PFSK-1 (cell line): Measurements from ENCODE around the gene C10orf71.

Experiments used
- FOXP2 ChIP-seq: optimal IDR thresholded peaks from 2 replicates; pipeline ENCODE3; 2011; ENCODE audit warnings: borderline replicate concordance, control low read depth, inconsistent platforms; ENCODE audit not compliant: insufficient read depth; ENCODE audit errors: extremely low read length, extremely low read depth
- POLR2AphosphoS5 ChIP-seq: IDR thresholded peaks from 2 replicates; pipeline ENCODE4 v1.6.1; 2012; ENCODE audit warnings: low read depth, mild to moderate bottlenecking, control low read depth, low read length, moderate library complexity
- SIN3A ChIP-seq: IDR thresholded peaks from 2 replicates; pipeline ENCODE4 v1.6.1; 2012; ENCODE audit warnings: mild to moderate bottlenecking, low read length, moderate library complexity, borderline replicate concordance; ENCODE audit not compliant: insufficient read depth
- TAF1 ChIP-seq: IDR thresholded peaks from 2 replicates; pipeline ENCODE4 v1.6.1; 2012; ENCODE audit warnings: low read length, control low read depth, borderline replicate concordance; ENCODE audit not compliant: insufficient read depth
- TF ChIP-seq, protein P1 (sequence below), 2 experiments: IDR thresholded peaks; 2 replicates each; pipeline versions ENCODE4 v1.6.1 to v1.8.0; 2011 to 2012; ENCODE audit warnings: low read depth in 2 of 2, low read length in 2 of 2, control low read depth in 1 of 2, inconsistent platforms in 1 of 2, mild to moderate bottlenecking in 1 of 2, moderate library complexity in 1 of 2; ENCODE audit not compliant: insufficient read depth in 1 of 2

Gene C10orf71

DNA sequence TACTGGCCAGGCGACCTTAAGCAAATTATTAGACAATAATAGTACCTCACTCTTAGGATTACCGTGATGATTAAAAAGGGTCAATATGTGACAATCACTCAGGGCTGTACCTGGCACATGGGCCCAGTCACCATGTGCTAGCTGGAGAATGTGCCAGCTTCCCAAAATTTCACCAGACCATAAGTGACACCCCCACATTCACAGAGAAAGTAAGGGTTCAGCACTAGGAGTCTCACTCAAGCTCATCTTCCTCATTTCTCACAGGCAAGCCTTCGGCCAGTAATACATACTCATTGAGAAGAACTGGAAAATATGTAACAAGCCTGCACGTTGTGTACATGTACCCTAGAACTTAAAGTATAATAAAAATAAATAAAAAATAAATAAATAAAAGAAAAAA lies 22.4 kb upstream of the C10orf71 start:
- TF ChIP-seq, protein P1, sequence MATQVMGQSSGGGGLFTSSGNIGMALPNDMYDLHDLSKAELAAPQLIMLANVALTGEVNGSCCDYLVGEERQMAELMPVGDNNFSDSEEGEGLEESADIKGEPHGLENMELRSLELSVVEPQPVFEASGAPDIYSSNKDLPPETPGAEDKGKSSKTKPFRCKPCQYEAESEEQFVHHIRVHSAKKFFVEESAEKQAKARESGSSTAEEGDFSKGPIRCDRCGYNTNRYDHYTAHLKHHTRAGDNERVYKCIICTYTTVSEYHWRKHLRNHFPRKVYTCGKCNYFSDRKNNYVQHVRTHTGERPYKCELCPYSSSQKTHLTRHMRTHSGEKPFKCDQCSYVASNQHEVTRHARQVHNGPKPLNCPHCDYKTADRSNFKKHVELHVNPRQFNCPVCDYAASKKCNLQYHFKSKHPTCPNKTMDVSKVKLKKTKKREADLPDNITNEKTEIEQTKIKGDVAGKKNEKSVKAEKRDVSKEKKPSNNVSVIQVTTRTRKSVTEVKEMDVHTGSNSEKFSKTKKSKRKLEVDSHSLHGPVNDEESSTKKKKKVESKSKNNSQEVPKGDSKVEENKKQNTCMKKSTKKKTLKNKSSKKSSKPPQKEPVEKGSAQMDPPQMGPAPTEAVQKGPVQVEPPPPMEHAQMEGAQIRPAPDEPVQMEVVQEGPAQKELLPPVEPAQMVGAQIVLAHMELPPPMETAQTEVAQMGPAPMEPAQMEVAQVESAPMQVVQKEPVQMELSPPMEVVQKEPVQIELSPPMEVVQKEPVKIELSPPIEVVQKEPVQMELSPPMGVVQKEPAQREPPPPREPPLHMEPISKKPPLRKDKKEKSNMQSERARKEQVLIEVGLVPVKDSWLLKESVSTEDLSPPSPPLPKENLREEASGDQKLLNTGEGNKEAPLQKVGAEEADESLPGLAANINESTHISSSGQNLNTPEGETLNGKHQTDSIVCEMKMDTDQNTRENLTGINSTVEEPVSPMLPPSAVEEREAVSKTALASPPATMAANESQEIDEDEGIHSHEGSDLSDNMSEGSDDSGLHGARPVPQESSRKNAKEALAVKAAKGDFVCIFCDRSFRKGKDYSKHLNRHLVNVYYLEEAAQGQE (IDR thresholded peaks at IDR 0.05; ENCODE audit: insufficient read depth in 1 of 2, low read depth in 2 of 2, low read length in 2 of 2) = no peak
- TF ChIP-seq SIN3A (no peak), POLR2AphosphoS5 (no peak), TAF1 (no peak), FOXP2 (no peak)

DNA sequence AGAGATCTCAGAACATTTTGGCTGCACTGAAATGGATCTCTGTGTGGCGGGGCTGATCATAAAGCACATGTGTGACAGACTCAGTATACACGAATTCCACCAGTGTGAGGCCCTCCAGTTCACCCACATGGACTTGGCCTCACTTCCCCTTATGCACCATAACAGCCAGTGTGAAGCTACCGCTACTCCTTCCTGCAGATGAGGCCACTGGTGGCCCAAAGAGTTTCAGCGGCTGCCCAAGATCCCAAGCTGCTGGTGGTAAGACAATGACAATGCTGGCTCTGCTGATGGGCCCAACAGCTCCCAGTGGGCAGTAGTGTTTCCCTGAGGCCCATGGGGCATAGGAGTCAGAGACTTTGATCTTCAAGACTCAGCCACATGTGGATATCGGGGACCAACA lies 21.0 kb upstream of the C10orf71 start:
- TF ChIP-seq POLR2AphosphoS5 (no peak), SIN3A (no peak), FOXP2 (no peak), TAF1 (no peak)
- TF ChIP-seq, protein P1 (IDR thresholded peaks at IDR 0.05; ENCODE audit: insufficient read depth in 1 of 2, low read depth in 2 of 2, low read length in 2 of 2) = no peak

DNA sequence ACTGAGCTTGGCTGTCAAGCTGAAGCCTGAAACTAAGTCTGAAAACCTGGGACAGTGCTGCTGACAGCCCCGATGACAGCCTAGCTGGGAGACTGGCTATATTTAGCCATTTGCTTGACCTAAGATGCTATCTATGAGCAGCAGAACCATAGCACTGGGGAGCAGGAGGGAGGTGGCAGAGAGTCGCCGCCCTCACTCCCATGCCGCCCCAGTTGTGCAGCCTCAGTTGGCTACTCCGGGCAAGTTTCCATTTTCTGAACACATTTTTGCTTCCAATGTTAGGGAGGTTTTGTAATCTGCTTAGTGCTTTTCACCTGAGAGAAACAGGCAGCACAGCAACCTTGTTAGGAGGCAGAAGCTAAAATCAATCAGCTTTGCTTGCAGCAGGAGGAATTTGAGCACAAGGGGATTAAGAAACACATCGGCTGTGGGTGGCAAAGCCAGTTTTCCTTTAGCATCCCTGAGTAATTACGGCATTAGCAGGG lies 20.4 kb upstream of the C10orf71 start:
- TF ChIP-seq TAF1 = no peak
- TF ChIP-seq, protein P1 (IDR thresholded peaks at IDR 0.05; ENCODE audit: insufficient read depth in 1 of 2, low read depth in 2 of 2, low read length in 2 of 2) = no peak
- no peak for TF ChIP-seq POLR2AphosphoS5
- TF ChIP-seq SIN3A = no peak
- TF ChIP-seq FOXP2 = no peak

DNA sequence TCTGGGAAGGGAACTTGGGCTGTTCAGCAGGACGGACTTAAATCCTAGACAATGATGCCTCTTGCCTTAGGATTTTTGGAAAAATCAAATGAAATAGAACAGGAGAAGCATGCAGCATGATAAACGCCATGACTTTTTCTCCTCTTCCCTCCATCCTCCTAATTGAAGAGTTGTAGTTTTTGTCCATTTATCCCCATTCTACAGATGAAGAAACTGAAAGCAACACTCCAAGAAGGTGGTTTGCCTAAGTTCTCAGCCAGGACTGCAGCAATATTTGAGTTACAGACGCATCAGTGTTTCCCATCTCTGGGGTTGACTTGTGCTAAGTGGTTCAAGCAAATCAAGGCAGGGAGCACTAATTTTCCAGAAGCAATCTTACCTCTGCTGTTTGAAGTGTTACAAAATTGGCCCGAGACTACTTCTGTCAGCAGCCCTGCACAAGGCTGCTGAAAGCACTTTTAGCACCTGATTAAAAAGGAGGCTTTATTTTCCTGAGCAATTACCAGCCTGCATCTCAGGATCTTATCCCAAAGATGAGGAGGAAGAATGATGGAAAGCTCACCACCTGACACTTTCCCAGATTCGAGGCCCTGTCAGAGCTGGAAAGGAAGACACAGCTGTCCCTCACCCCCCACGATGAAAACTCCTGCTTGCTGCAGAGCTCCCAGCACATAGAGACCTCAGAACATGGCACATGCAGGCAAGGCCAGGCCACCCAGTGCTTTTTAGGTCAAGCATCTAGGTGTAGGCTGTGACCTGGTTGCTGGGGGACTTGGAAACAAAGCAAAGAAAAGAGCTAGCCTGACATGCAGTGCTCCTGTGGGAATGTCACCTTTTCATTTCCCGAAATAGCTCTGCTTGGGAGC lies 19.7 kb upstream of the C10orf71 start:
- TF ChIP-seq, protein P1 (IDR thresholded peaks at IDR 0.05; ENCODE audit: insufficient read depth in 1 of 2, low read depth in 2 of 2, low read length in 2 of 2) = no peak
- no peak for TF ChIP-seq TAF1
- TF ChIP-seq POLR2AphosphoS5 = no peak
- TF ChIP-seq SIN3A = no peak
- TF ChIP-seq FOXP2 = no peak
